ENCODE data around the gene MYO1D.

The MYO1D gene

DNA sequence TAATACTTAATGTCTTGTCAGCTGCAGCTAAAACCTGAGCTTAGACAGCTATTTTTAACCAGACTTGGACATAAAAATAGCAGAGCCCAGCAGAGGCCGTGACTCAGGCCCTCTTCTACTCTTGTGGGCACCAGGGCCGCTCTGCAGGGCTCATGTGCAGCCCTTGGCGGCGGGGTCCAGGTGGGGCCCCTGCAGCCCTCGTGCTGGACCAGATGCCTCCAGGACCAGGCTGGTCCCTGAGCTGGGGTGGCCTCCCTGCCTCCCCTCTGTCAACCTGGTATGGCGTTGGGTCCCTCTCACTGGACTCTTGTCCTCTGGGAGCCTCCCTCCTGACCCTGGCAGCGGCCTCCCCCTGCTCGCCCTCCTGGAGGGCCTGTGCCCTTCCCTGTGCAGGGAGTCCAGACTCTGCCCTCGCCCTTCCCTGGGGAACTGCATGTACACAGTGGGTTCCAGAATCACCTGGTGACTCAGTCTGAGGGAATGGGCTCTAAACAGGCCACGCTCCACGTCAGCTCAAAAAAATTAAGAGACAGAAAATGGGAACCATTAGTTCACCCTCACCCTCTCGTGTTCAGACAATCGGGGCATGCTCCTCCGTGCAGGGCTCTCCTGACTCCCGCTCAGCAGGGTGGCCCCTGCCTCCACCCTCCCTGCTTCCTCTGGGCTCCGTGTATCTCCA, 380.4 kb downstream of the MYO1D start:
- DNase-seq: no peak

GRCh38 chr17:32495359-32496231, 381.3 kb downstream of the MYO1D start:
- DNase-seq: no peak

DNA sequence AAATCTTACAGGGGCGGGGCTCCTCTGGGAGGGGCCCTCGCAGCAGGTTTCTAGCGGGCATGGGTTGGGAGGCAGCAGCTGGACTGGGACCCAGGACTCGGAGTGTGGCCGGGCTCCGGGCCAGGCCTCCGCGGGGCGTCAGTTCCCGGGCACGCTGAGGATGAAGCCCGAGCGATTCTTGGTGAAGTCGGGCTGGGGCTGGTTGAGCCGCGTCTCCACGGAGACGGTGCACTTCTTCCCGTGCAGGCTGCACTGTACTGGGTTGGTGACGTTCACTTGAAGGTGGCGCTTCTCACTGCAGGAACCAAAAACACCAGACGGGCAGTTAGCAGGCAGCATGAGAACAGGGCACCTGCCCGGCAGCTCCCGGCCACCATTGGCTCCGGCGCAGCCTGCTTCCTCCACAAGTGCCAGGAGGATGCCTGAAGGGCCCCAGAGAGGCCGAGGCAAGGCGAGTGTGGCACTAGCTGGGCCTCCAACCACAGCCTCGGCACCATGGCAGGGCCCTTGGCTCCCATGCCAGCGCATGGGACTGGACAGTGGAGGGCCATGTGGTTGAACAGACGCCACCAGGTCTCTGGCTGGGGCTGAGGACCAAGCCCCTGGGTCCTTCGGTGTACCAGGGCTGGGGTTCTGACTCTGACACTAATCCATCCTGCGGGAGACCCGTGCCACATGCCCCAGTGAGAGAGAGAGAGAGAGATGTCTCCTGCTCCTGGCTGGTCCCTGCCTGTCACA, 382.1 kb downstream of the MYO1D start:
- no peak for DNase-seq

- DNase-seq: no peak
Observed at GRCh38 chr17:32493976-32494513, 382.9 kb downstream of the MYO1D start.

DNA sequence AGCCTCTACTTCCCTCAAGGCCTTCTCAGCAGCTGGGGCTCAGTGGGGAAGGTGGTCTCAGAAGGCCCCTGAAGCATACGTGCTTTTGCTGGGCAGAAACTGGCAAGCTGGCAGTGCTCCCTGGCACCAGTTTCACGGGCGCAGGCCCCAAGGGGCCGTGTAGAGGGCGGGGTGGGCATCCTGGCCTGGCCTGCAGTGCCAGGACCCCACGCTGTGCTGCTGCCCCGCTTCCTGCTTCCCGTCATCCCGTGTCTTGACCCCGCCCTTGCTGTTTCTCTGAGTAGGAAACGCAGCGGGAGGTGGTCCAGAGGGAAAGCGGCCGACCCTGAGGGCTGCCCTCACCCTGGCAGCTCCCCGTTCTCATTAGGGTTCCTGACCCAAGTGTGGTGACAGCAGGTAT, 383.4 kb downstream of the MYO1D start:
- no peak for DNase-seq

GRCh38 chr17:32492648-32493289, 384.2 kb downstream of the MYO1D start:
- no peak for DNase-seq

GRCh38 chr17:32492264-32492589, 384.7 kb downstream of the MYO1D start:
- no peak for DNase-seq

DNA sequence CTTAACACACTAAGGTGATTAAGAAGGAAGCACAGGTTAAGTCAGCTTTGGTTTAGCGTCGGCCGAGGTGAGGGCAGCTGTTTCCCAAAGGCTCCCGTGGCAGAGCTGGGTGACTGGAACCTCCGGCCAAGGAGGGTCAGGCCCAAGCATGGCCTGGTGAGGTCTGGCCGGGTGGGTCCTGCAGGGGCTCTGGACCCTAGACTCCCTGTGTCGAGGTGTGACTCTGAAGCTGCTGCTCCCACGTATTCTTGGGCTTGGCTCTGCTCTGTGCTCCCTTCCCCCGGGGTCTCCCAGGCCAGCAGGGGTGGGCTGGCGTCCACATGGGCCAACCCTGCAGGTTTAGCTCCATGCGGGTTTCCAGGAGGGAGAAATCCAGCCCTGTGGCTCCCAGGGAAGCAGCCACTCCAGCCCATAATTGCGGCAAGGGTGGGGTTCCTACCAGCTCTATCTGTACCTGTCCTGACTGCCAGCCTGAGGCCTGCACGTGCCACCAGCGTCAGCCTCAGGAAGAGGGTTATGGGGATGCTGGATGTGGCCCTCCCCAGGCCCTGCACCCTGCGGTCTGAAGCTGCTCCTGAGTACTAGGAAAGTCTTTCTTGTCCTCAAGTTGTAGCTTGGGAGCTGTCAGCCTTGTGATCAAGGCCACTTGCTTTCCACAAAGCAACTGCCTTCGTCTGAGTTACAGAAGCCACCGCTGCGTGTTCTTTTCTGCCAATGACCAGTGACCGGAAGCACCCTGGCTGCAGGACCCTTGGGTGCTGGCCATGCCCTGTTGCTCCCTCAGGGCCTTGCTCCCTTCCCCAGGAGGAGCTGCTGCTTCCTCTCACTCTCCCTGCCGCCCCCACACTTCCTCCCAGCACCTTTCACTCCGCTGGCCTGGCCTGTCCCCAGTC, 385.3 kb downstream of the MYO1D start:
- no peak for DNase-seq

DNA sequence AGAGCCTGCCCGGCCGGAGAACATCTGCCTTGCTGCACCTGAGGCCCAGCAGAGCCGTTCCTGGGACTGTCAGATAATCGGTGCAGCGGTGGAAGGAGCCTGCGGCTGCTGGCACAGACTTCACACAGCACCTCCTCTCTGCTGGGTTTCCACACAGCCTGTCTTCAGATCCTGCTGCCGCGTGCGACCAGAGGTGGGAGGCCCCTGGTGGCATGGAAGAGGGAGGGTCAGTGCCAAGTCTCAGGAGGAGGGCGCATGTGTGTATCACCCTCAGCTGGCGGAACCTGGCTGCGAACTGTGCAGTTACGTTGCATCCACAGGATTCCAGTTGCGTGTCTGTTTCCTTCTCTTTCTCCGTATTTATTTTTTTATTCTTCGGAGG, 386.8 kb downstream of the MYO1D start:
- DNase-seq: no peak

GRCh38 chr17:32489320-32490100, 387.4 kb downstream of the MYO1D start:
- no peak for DNase-seq

DNA sequence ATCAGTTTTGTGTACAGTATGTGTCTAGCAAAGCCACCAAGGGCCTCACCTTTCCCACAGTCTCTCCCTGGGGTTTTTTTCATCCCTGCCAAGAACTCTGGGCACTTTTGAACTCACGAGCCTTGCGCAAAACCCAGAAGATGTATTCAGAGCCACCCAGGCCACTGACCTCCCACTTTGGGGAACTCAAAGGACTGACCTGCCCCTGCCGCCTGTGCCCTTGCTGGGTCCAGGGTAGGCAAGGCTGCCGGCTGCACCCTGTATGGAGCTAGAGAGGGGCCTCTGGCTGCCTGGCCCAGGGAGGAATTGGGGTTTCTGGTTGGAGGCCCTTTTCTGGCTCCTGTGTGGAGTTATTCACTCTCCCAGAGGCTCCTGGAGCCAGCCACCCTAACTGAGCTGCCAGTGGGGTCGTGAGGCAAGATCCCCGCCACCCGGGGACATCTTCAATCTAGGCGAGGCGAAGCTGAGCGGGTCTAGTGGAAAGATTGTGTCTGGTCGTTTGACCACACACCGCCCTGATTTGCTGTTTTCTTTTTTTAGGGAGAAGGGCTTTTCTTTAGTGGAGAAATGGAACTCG, 388.2 kb downstream of the MYO1D start:
- no peak for DNase-seq

DNA sequence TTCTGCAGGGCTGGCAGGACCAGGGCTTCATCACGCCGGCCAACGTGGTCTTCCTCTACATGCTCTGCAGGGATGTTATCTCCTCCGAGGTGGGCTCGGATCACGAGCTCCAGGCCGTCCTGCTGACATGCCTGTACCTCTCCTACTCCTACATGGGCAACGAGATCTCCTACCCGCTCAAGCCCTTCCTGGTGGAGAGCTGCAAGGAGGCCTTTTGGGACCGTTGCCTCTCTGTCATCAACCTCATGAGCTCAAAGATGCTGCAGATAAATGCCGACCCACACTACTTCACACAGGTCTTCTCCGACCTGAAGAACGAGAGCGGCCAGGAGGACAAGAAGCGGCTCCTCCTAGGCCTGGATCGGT, 388.8 kb downstream of the MYO1D start:
- DNase-seq: no peak

DNA sequence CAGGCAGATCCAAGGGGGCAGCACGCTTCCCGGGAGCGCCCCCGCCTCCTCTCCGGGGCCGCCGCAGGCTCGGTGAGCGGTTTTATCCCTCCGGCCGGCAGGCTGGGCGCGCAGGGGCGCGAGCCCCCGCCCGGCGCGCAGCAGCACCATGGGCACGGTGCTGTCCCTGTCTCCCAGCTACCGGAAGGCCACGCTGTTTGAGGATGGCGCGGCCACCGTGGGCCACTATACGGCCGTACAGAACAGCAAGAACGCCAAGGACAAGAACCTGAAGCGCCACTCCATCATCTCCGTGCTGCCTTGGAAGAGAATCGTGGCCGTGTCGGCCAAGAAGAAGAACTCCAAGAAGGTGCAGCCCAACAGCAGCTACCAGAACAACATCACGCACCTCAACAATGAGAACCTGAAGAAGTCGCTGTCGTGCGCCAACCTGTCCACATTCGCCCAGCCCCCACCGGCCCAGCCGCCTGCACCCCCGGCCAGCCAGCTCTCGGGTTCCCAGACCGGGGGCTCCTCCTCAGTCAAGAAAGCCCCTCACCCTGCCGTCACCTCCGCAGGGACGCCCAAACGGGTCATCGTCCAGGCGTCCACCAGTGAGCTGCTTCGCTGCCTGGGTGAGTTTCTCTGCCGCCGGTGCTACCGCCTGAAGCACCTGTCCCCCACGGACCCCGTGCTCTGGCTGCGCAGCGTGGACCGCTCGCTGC, 389.3 kb downstream of the MYO1D start:
- no peak for DNase-seq

- DNase-seq: peak; percentile 42
Observed at GRCh38 chr17:32486701-32487472, 390.0 kb downstream of the MYO1D start, which contains the start of gene CDK5R1. Gene CDK5R1 (plus strand): TSS chr17:32486993. CDS start chr17:32487621, 628 bp downstream.

DNA sequence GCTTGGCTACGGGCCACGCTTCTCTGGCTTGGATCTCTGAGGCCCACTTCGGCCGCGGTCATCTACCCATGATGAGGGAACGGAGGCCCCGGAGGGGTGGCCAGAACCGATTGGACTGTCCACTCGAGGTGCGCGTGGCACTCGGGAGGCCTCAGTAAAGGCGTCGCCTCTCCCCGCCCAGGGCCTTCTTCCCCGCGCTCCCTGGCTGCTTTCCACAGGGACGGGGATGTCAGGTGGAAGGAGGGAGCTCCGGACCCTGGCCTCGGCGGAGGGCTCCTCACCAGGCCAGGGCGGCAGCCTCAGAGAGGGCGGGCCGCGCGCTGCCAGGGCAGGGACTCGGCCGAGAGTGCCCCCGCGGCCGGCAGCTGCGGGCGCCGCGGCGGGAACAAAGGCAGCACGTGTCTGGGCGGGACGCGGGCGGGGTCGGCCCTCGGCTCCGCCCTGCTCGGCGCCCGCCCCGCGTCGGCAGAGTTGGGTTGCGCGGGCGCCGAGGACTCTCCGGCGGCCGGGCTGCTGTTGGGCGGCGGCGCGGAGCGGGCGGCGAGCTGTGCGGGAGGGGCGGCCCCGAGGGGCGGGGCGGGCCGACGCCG, 390.7 kb downstream of the MYO1D start:
- DNase-seq: peak; percentile 27

GRCh38 chr17:32485261-32486110, 391.4 kb downstream of the MYO1D start:
- DNase-seq: no peak

GRCh38 chr17:32484628-32485027, 392.3 kb downstream of the MYO1D start:
- no peak for DNase-seq

GRCh38 chr17:32484041-32484461, 392.9 kb downstream of the MYO1D start:
- no peak for DNase-seq
